HUES48 (cell line): Measurements from ENCODE around the gene CCDC146.

ENCODE experiments used
- H3K27ac ChIP-seq: one replicate; pipeline ENCODE4 v1.7.0; 2013; ENCODE audit warnings: low read depth, low read length, inconsistent platforms
- H3K27me3 ChIP-seq: 2 replicates; pipeline ENCODE4 v1.6.1; 2013; ENCODE audit warnings: mild to moderate bottlenecking, low read length; ENCODE audit not compliant: control insufficient read depth, insufficient read depth
- H3K36me3 ChIP-seq: 2 replicates; pipeline ENCODE4 v1.6.1; 2013; ENCODE audit warnings: low read length; ENCODE audit not compliant: control insufficient read depth, insufficient read depth
- H3K4me1 ChIP-seq: 2 replicates; pipeline ENCODE4 v1.6.1; 2013; ENCODE audit warnings: mild to moderate bottlenecking, low read length; ENCODE audit not compliant: control insufficient read depth, insufficient read depth
- H3K4me3 ChIP-seq: 2 replicates; pipeline ENCODE4 v1.5.1; 2013; ENCODE audit warnings: mild to moderate bottlenecking, low read depth, low read length
- H3K9ac ChIP-seq: 2 replicates; pipeline ENCODE4 v1.6.1; 2013; ENCODE audit warnings: mild to moderate bottlenecking, low read depth, low read length, moderate library complexity
- H3K9me3 ChIP-seq: 2 replicates; pipeline ENCODE4 v1.6.1; 2013; ENCODE audit warnings: low read length; ENCODE audit not compliant: control insufficient read depth, insufficient read depth

Gene CCDC146

GRCh38 chr7:77247206-77247850, 124.9 kb downstream of the CCDC146 start:
- Histone ChIP-seq H3K4me3 (no peak overlapping the region), H3K27ac (no peak overlapping the region), H3K27me3 (no peaks in the 10 kb centered on the region)

DNA sequence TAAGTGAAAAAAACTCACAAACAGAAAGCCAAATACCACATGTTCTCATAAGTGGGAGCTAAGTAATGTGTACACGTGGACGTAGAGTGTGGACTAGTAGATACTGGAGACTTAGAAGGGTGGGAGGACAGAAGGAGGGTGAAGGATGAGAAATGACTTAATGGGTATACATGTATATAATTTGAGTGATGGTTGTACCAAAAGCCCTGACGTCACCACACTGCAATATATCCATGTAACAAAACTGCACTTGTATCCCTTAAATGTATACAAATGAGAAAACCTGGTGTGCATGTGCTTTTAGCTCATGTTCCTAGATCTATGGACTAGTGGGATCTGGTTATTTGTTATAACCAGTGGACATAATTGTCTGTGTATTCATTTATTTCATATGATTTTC, 125.7 kb downstream of the CCDC146 start:
- no peaks in the 10 kb centered on the region for H3K27me3 ChIP-seq
- H3K9ac ChIP-seq, result no peak overlapping the region
- no peaks in the 10 kb centered on the region for H3K9me3 ChIP-seq
- H3K4me3 ChIP-seq, result no peak overlapping the region
- H3K36me3 ChIP-seq, result no peaks in the 10 kb centered on the region
- no peak overlapping the region for H3K27ac ChIP-seq
- peaks cover 2% of the 10 kb centered on the region; the same call in 1 of the 2 replicates for H3K4me1 ChIP-seq

More at GRCh38 chr7:77247206-77247850, 124.9 kb downstream of the CCDC146 start:
- H3K4me1 ChIP-seq, result peaks cover 10% of the 10 kb centered on the region
- H3K9me3 ChIP-seq, result no peaks in the 10 kb centered on the region
- no peaks in the 10 kb centered on the region for H3K36me3 ChIP-seq
- H3K9ac ChIP-seq, result no peak overlapping the region

GRCh38 chr7:77252506-77252905, 130.1 kb downstream of the CCDC146 start:
- H3K9me3 ChIP-seq, result no peaks in the 10 kb centered on the region
- no peak overlapping the region for H3K4me3 ChIP-seq
- no peak overlapping the region for H3K9ac ChIP-seq
- H3K27ac ChIP-seq, result no peak overlapping the region
- H3K36me3 ChIP-seq, result no peaks in the 10 kb centered on the region
- H3K4me1 ChIP-seq, result no peaks in the 10 kb centered on the region
- H3K27me3 ChIP-seq, result no peaks in the 10 kb centered on the region

GRCh38 chr7:77253151-77253550, 130.7 kb downstream of the CCDC146 start:
- no peak overlapping the region for H3K27ac ChIP-seq
- no peaks in the 10 kb centered on the region for H3K27me3 ChIP-seq
- H3K9ac ChIP-seq, result no peak overlapping the region
- no peak overlapping the region for H3K4me3 ChIP-seq
- no peaks in the 10 kb centered on the region for H3K9me3 ChIP-seq
- no peaks in the 10 kb centered on the region for H3K4me1 ChIP-seq
- H3K36me3 ChIP-seq, result no peaks in the 10 kb centered on the region

DNA sequence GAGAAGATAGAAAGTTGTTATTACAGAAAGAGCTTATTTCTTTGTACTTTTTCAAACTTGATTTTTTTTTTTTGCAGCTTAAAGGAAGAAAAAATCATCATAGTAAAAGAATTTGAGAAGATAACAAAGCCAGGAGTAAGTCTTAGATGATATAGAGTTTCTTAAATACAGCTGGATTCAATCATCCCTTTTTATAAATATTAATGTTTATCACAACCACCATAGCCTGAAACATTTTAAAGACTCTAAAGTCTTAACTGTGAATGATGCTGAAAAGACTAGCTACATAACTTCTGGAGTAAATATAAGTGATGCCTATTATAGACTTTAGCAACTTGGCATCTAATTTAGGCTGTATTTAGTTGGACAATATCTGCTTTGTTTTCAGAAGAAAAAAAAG, 132.0 kb downstream of the CCDC146 start:
- Histone ChIP-seq H3K9ac (no peak overlapping the region), H3K9me3 (no peaks in the 10 kb centered on the region), H3K36me3 (no peaks in the 10 kb centered on the region), H3K4me3 (no peak overlapping the region), H3K4me1 (no peaks in the 10 kb centered on the region), H3K27ac (no peak overlapping the region), H3K27me3 (no peaks in the 10 kb centered on the region)

- Histone ChIP-seq H3K27ac (no peak overlapping the region), H3K4me1 (no peaks in the 10 kb centered on the region), H3K27me3 (no peaks in the 10 kb centered on the region), H3K36me3 (no peaks in the 10 kb centered on the region), H3K9me3 (no peaks in the 10 kb centered on the region), H3K9ac (no peak overlapping the region), H3K4me3 (no peak overlapping the region)
These were observed 132.5 kb downstream of the CCDC146 start for GRCh38 chr7:77254915-77255314.

GRCh38 chr7:77258014-77258413, 135.6 kb downstream of the CCDC146 start:
- Histone ChIP-seq H3K9ac (no peak overlapping the region), H3K9me3 (no peaks in the 10 kb centered on the region)

GRCh38 chr7:77258593-77258992, 136.2 kb downstream of the CCDC146 start:
- Histone ChIP-seq H3K9me3 (no peaks in the 10 kb centered on the region), H3K4me3 (no peak overlapping the region), H3K36me3 (no peaks in the 10 kb centered on the region), H3K4me1 (no peaks in the 10 kb centered on the region), H3K27me3 (no peaks in the 10 kb centered on the region), H3K27ac (no peak overlapping the region), H3K9ac (no peak overlapping the region)

More at GRCh38 chr7:77258014-77258413, 135.6 kb downstream of the CCDC146 start:
- Histone ChIP-seq H3K27me3 (no peaks in the 10 kb centered on the region), H3K4me1 (no peaks in the 10 kb centered on the region), H3K36me3 (no peaks in the 10 kb centered on the region), H3K4me3 (no peak overlapping the region), H3K27ac (no peak overlapping the region)

DNA sequence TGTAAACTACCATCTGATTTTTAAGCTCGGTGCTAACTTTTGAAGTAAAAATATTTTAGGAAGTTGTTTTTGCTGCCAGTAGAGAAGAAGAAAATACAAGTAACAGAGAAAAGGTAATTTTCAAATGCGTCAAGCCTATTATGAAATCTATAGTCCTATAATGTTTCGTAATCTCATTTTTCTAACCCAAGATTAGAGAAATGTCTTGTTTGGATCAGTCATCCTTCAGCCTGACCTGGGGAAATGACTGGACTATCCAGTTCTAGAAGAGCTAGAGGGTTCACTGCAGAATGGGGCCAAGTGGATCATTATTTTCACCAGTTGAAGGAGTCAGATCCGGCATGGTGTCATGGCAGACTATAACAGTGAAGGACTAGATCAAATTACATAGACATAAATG, 139.9 kb downstream of the CCDC146 start:
- Histone ChIP-seq H3K27me3 (no peaks in the 10 kb centered on the region), H3K9ac (no peak overlapping the region), H3K4me1 (no peaks in the 10 kb centered on the region), H3K4me3 (no peak overlapping the region), H3K27ac (no peak overlapping the region), H3K36me3 (no peaks in the 10 kb centered on the region), H3K9me3 (no peaks in the 10 kb centered on the region)

DNA sequence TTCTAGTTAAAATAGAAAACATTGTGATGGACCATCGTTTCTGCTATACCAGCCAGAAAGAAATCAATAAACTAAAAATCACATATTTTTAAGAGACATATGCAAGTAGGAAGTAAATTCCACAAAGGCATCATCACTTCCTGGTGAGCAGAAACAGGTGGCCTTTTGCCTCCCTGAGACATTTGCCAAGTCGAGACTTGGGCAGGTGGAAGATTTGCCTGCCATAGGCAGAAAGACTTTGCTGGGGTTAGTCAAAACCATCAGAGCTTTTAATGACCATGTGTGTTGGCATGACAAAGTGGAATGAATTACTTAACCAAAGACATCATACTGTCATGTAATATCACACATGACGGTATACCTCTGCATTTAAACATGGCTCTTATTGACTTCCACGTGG, 143.3 kb downstream of the CCDC146 start:
- Histone ChIP-seq H3K4me3 (no peak overlapping the region), H3K9me3 (no peaks in the 10 kb centered on the region), H3K9ac (no peak overlapping the region), H3K27me3 (no peaks in the 10 kb centered on the region), H3K36me3 (no peaks in the 10 kb centered on the region), H3K4me1 (no peaks in the 10 kb centered on the region), H3K27ac (no peak overlapping the region)

- Histone ChIP-seq H3K27me3 (no peaks in the 10 kb centered on the region), H3K9me3 (no peaks in the 10 kb centered on the region), H3K4me3 (no peak overlapping the region), H3K27ac (no peak overlapping the region), H3K9ac (no peak overlapping the region), H3K36me3 (no peaks in the 10 kb centered on the region), H3K4me1 (no peaks in the 10 kb centered on the region)
These were observed 143.9 kb downstream of the CCDC146 start for GRCh38 chr7:77266291-77266794.
